ENCODE results near the gene FGF7. TPM values are rescaled to one million over a fixed set of nuclear protein-coding genes. Genes with fewer than 3 reads are reported as not detected.
"Not testable (repeated sequence)": the region's sequence is repeated elsewhere in the genome, so short reads cannot be mapped to it uniquely, and the experiment has no call there.

FGF7 gene
- total RNA-seq, 4 donors from 2014 or later: 1.1 to 29.4 (median 8.6) TPM

DNA sequence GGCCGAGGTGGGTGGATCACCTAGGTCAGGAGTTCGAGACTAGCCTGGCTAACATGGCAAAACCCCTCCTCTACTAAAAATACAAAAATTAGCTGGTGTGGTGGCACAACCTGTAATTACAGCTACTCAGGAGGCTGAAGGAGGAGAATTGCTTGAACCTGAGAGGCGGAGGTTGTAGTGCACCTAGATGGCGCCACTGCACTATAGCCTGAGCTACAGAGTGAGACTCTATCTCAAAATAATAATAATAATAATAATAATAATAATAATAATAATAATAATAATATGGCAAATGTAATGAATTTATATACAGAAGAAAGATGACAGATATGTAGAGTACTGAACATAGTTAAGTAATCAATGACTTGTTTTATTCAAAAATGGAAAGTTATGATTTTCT lies 48.2 kb downstream of the FGF7 start:
- H3K27me3 ChIP-seq; H3K4me3 ChIP-seq; H3K4me1 ChIP-seq; H3K27ac ChIP-seq; H3K9me3 ChIP-seq; H3K36me3 ChIP-seq; DNase-seq; intact Hi-C loops (cut with DNase I): not testable (repeated sequence)
- 61 to 70% methylated on average over 4 of the region's 4 CpGs for WGBS, 2 donors
- TF ChIP-seq, protein P1, sequence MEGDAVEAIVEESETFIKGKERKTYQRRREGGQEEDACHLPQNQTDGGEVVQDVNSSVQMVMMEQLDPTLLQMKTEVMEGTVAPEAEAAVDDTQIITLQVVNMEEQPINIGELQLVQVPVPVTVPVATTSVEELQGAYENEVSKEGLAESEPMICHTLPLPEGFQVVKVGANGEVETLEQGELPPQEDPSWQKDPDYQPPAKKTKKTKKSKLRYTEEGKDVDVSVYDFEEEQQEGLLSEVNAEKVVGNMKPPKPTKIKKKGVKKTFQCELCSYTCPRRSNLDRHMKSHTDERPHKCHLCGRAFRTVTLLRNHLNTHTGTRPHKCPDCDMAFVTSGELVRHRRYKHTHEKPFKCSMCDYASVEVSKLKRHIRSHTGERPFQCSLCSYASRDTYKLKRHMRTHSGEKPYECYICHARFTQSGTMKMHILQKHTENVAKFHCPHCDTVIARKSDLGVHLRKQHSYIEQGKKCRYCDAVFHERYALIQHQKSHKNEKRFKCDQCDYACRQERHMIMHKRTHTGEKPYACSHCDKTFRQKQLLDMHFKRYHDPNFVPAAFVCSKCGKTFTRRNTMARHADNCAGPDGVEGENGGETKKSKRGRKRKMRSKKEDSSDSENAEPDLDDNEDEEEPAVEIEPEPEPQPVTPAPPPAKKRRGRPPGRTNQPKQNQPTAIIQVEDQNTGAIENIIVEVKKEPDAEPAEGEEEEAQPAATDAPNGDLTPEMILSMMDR (IDR thresholded peaks at IDR 0.05): peak in 1 of 6 experiments; percentile 16

DNA sequence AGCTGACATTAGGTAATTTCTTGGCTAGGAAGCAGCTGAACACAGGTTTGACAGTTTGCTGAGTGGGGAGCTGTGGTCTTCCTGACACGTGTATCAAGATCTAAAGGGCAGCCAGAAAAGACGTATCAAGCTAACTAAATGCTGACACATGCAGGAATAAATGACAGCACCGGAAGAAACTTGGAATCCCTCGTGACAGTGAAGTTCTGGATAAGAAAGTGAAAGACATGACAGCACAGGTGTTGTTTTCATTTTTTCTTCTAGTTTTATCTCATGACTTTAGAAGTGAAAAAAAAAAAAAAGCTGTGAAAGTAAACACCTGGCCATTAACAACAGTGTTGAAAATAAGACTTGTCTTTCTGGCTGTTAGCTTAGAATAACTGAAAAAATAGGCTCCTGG lies 48.7 kb downstream of the FGF7 start:
- Histone ChIP-seq H3K36me3 (no peaks in the 10 kb centered on the region), H3K27ac (no peak overlapping the region), H3K27me3 (no peaks in the 10 kb centered on the region), H3K9me3 (no peaks in the 10 kb centered on the region), H3K4me3 (no peak overlapping the region), H3K4me1 (no peaks in the 10 kb centered on the region)
- TF ChIP-seq, protein P1 (IDR thresholded peaks at IDR 0.05): no peak
- TF ChIP-seq POLR2A (IDR thresholded peaks at IDR 0.05): no peak
- no peak for DNase-seq
- intact Hi-C loops (cut with DNase I): no loop called here
- WGBS, 2 donors: 21 to 24% methylated on average over 4 of the region's 4 CpGs

DNA sequence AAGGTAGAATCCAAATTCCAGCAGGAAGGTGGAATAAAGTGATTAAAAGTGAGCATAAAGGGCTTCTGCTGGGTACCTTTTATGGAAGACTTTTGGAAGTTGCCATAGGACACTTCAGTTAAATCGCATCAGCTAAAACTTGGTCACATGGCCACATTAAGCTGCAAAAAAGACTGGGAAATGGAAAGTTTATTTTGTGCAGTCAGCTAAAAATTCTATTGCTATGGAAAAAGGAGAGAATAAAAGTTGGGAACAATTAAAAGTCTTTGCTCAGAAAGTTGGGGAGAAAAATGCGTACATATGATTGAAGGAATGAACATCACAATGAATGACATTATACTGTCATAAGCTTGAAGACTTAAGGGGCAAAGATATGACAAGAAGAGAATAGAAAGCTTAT lies 49.3 kb downstream of the FGF7 start:
- Histone ChIP-seq H3K27me3 (no peaks in the 10 kb centered on the region), H3K4me1 (no peaks in the 10 kb centered on the region), H3K36me3 (no peaks in the 10 kb centered on the region), H3K4me3 (no peak overlapping the region), H3K27ac (no peak overlapping the region), H3K9me3 (no peaks in the 10 kb centered on the region)
- WGBS, 2 donors: 76 to 95% methylated on average over 2 of the region's 2 CpGs
- TF ChIP-seq, protein P1 (IDR thresholded peaks at IDR 0.05): no peak
- no peak for TF ChIP-seq POLR2A (IDR thresholded peaks at IDR 0.05)
- DNase-seq: no peak
- intact Hi-C loops (cut with DNase I): no loop called here

DNA sequence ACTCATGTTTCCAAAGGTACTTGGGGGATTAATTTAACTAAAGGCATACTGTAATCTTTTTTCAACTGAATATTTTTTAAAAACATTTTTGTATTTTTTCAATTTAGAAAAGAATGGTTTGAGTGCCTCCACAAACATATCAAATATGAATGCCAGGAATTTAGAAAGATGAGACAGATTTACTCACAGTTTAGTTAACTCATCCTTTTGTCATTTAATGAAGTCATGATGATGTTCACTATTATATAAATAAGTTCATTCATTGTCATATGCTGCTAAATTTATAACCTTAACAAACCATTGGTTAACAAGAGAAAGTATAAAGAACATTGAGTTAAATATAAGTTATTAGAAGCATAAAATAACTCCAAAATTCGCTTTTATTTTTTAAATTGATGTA lies 50.0 kb downstream of the FGF7 start:
- DNase-seq: no peak
- Histone ChIP-seq H3K4me3 (no peak overlapping the region), H3K9me3 (no peaks in the 10 kb centered on the region), H3K4me1 (no peaks in the 10 kb centered on the region), H3K36me3 (no peaks in the 10 kb centered on the region), H3K27ac (no peak overlapping the region), H3K27me3 (no peaks in the 10 kb centered on the region)
- intact Hi-C loops (cut with DNase I): no loop called here
- TF ChIP-seq, protein P1 (IDR thresholded peaks at IDR 0.05): no peak
- TF ChIP-seq POLR2A (IDR thresholded peaks at IDR 0.05): no peak
- 56 to 62% methylated on average over 1 of the region's 1 CpG for WGBS, 2 donors

DNA sequence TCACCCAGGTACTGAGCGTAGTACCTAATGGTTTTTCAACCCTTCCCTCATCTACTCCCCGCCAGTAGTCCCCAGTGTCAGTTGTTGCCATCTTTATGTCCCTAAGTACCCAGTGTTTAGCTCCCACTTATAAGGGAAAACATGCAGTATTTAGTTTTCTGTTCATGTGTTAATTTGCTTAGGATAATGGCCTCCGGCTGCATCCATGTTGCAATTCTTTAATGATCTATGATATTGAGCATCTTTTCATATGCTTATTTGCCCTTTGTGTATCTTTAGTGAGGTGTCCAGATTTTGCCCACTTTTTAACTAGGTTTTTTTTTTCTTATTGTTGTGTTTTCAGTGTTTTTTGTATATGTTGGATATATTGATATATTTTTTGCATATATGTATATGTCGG lies 55.0 kb downstream of the FGF7 start:
- 66 to 93% methylated on average over 4 of the region's 4 CpGs for WGBS, 2 donors
- H3K4me3 ChIP-seq; H3K27ac ChIP-seq; H3K9me3 ChIP-seq; H3K27me3 ChIP-seq; H3K4me1 ChIP-seq; DNase-seq; intact Hi-C loops (cut with DNase I); H3K36me3 ChIP-seq: not testable (repeated sequence)

DNA sequence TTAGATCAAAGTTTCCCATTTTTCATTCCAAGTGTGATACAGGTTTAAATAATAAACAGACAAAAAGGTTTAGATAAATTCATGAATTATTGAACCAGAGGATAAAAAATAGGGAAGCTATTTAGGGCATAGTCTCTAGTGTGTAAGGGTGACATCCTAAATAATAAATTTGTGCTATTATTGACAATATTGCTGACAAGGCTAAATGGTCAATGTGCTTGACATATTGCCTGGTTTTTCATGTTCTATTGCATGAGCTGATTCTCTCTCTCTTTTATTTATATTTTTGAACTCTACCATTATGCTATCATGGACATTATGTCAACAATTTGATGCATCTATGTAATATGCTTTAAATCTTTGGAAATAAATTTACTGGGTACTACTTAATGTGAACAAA lies 55.9 kb downstream of the FGF7 start:
- H3K27me3 ChIP-seq; H3K4me3 ChIP-seq; DNase-seq; H3K36me3 ChIP-seq; H3K27ac ChIP-seq; intact Hi-C loops (cut with DNase I); H3K4me1 ChIP-seq; H3K9me3 ChIP-seq: not testable (repeated sequence)

DNA sequence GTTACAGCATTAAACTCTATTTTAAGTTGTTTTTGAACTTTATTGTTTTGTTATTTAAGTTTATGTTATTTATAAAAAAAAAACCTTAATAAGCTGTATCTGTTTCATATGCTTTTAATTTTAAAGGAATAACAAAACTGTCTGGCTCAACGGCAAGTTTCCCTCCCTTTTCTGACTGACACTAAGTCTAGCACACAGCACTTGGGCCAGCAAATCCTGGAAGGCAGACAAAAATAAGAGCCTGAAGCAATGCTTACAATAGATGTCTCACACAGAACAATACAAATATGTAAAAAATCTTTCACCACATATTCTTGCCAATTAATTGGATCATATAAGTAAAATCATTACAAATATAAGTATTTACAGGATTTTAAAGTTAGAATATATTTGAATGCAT lies 62.4 kb downstream of the FGF7 start:
- H3K27me3 ChIP-seq; H3K4me1 ChIP-seq; H3K27ac ChIP-seq; intact Hi-C loops (cut with DNase I); H3K9me3 ChIP-seq; H3K36me3 ChIP-seq; H3K4me3 ChIP-seq; DNase-seq: not testable (repeated sequence)
- 15 to 21% methylated on average over 1 of the region's 1 CpG for WGBS, 2 donors
